ENCODE measurements around the gene DYNC2H1.

Gene DYNC2H1

GRCh38 chr11:103453126-103453525 is 343.9 kb downstream of the DYNC2H1 start:
- DNase-seq (ENCODE audit: low read depth, low spot score) = no peak

GRCh38 chr11:103453915-103454709 is 344.9 kb downstream of the DYNC2H1 start:
- DNase-seq (ENCODE audit: low read depth, low spot score) = no peak

GRCh38 chr11:103464420-103464819 is 355.2 kb downstream of the DYNC2H1 start:
- no peak for DNase-seq (ENCODE audit: low read depth, low spot score)

GRCh38 chr11:103465555-103466140 is 356.4 kb downstream of the DYNC2H1 start:
- DNase-seq (ENCODE audit: low read depth, low spot score) = no peak

- DNase-seq (ENCODE audit: low read depth, low spot score) = no peak
These were observed 362.3 kb downstream of the DYNC2H1 start for GRCh38 chr11:103471546-103471945.

GRCh38 chr11:103476874-103477273 is 367.6 kb downstream of the DYNC2H1 start:
- no peak for DNase-seq (ENCODE audit: low read depth, low spot score)

- no peak for DNase-seq (ENCODE audit: low read depth, low spot score)
These were observed 371.2 kb downstream of the DYNC2H1 start for GRCh38 chr11:103480421-103480820.

GRCh38 chr11:103483996-103484395 is 374.8 kb downstream of the DYNC2H1 start:
- DNase-seq (ENCODE audit: low read depth, low spot score) = no peak

GRCh38 chr11:103484545-103484944 is 375.3 kb downstream of the DYNC2H1 start:
- no peak for DNase-seq (ENCODE audit: low read depth, low spot score)

- no peak for DNase-seq (ENCODE audit: low read depth, low spot score)
These were observed 377.4 kb downstream of the DYNC2H1 start for GRCh38 chr11:103486604-103487003.

- no peak for DNase-seq (ENCODE audit: low read depth, low spot score)
These were observed 377.9 kb downstream of the DYNC2H1 start for GRCh38 chr11:103487113-103487512.

GRCh38 chr11:103488031-103488461 is 378.8 kb downstream of the DYNC2H1 start:
- DNase-seq (ENCODE audit: low read depth, low spot score) = no peak

GRCh38 chr11:103488579-103488978 is 379.4 kb downstream of the DYNC2H1 start:
- DNase-seq (ENCODE audit: low read depth, low spot score) = no peak

GRCh38 chr11:103491777-103492176 is 382.6 kb downstream of the DYNC2H1 start:
- peak; percentile 85 for DNase-seq (ENCODE audit: low read depth, low spot score)

GRCh38 chr11:103494491-103494890 is 385.3 kb downstream of the DYNC2H1 start:
- DNase-seq (ENCODE audit: low read depth, low spot score) = no peak

- no peak for DNase-seq (ENCODE audit: low read depth, low spot score)
These were observed 388.0 kb downstream of the DYNC2H1 start for GRCh38 chr11:103497268-103497667.

- DNase-seq (ENCODE audit: low read depth, low spot score) = no peak
These were observed 390.6 kb downstream of the DYNC2H1 start for GRCh38 chr11:103499710-103500340.

- no peak for DNase-seq (ENCODE audit: low read depth, low spot score)
These were observed 406.1 kb downstream of the DYNC2H1 start for GRCh38 chr11:103515283-103515682.

GRCh38 chr11:103520792-103521191 is 411.6 kb downstream of the DYNC2H1 start:
- DNase-seq (ENCODE audit: low read depth, low spot score) = no peak

- DNase-seq (ENCODE audit: low read depth, low spot score) = no peak
These were observed 415.8 kb downstream of the DYNC2H1 start for GRCh38 chr11:103525069-103525468.

GRCh38 chr11:103528046-103528445 is 418.8 kb downstream of the DYNC2H1 start:
- no peak for DNase-seq (ENCODE audit: low read depth, low spot score)

GRCh38 chr11:103528596-103528995 is 419.4 kb downstream of the DYNC2H1 start:
- no peak for DNase-seq (ENCODE audit: low read depth, low spot score)

- DNase-seq (ENCODE audit: low read depth, low spot score) = no peak
These were observed 420.0 kb downstream of the DYNC2H1 start for GRCh38 chr11:103529181-103529684.
